GM18508 (cell line): ENCODE measurements around the gene MRM1.

Source experiments
- ATAC-seq: cut with Tn5 transposase; IDR thresholded peaks from one replicate; pipeline ENCODE4 v1.9.1; 2021; ENCODE audit warnings: moderate number of reproducible peaks; ENCODE audit not compliant: insufficient read depth, unreplicated experiment

MRM1 gene, protein sequence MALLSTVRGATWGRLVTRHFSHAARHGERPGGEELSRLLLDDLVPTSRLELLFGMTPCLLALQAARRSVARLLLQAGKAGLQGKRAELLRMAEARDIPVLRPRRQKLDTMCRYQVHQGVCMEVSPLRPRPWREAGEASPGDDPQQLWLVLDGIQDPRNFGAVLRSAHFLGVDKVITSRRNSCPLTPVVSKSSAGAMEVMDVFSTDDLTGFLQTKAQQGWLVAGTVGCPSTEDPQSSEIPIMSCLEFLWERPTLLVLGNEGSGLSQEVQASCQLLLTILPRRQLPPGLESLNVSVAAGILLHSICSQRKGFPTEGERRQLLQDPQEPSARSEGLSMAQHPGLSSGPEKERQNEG

GRCh38 chr17:36601303-36602029 is at the start of gene MRM1:
MRM1 (plus strand) TSS chr17:36601583; CDS start chr17:36601811, 228 bp downstream.
- ATAC-seq: no peak

DNA sequence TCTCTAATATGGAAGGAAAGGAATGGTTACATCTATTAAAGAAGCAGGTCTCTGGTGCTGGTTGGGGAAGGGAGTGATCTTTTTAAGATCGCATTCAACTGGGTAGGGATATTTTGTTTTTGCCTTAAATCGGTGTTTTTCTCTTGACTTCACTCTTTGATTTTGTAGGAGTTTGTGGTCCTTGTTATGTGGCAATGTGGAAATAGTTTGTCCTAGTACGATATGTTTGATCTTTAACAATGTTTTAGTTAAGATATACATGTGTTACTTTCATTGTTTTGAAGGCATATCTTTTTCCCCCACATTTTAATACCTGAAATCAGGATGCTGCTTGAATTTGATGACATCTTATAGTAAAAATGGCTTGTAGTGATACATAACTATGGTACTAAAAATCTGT is 47.9 kb upstream of the MRM1 start:
- no peak for ATAC-seq

DNA sequence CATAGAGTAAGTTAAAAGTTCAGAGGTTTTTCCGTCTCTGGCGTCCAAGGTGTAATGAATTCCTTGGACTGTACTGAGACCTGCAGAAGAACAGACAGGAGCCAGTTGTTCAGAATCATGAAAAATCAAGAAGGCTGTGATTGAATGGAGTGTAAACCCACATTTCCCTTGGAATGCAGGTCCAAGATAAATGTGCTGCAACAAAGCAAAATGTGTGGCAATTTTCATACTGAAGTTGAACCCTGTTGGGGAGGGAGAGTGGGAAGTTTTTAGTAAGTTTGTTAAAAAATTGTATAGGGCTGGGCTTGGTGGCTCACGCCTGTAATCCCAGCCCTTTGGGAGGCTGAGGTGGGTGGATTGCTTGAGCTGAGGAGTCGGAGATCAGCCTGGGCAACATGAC is 35.3 kb upstream of the MRM1 start:
- ATAC-seq: no peak

- ATAC-seq: no peak
Observed at GRCh38 chr17:36575028-36575427, 26.4 kb upstream of the MRM1 start.

GRCh38 chr17:36576793-36577192 is 24.6 kb upstream of the MRM1 start:
- ATAC-seq: no peak

- no peak for ATAC-seq
Observed at GRCh38 chr17:36578671-36579070, 22.7 kb upstream of the MRM1 start.

GRCh38 chr17:36583787-36584186 is 17.6 kb upstream of the MRM1 start:
- no peak for ATAC-seq

- no peak for ATAC-seq
Observed at GRCh38 chr17:36586138-36586537, 15.2 kb upstream of the MRM1 start.

GRCh38 chr17:36590082-36590481 is 11.3 kb upstream of the MRM1 start:
- ATAC-seq: no peak

- ATAC-seq: no peak
Observed at GRCh38 chr17:36591434-36592315, 9.7 kb upstream of the MRM1 start, which contains the start of gene DHRS11. DHRS11 (plus strand) TSS chr17:36591879; CDS start chr17:36592010, 131 bp downstream.

GRCh38 chr17:36592316-36592715 is 9.1 kb upstream of the MRM1 start:
- ATAC-seq: no peak

- ATAC-seq: no peak
Observed at GRCh38 chr17:36592716-36593321, 8.6 kb upstream of the MRM1 start.

DNA sequence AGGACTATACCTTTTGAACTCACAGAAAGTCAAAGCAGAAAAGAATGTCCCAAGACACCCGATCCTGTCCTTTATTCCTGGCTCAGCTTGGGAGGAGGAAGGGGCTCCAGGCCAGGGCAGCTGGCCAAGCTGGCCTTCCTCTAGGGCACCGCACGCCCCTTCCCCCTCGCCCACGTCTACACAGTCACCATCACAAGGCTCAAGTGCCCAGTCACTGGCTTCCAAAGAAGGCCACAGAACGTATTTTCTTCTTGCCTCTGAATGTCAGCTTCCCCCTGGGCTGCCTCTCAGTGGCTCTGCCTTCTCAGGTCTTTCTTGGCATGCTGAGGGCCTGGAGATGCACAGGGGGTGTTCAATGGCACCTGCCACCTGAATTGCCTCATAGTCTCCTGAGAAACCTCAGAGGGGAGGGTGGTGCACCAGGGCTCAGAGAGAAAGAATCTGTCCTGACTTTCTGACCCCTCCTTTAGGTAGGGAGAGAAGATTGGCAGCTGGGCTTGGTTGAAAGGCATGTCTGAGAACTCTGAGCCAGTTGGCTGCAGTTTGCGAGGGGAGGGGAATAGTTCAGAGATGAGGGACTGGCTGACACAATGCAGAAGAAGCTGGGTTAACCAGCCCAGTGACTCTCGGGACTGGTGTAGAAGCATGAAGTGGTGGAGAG is 7.6 kb upstream of the MRM1 start:
- no peak for ATAC-seq

GRCh38 chr17:36594626-36595401 is 6.6 kb upstream of the MRM1 start:
- ATAC-seq: no peak

- ATAC-seq: no peak
Observed at GRCh38 chr17:36597226-36597625, 4.2 kb upstream of the MRM1 start.

DNA sequence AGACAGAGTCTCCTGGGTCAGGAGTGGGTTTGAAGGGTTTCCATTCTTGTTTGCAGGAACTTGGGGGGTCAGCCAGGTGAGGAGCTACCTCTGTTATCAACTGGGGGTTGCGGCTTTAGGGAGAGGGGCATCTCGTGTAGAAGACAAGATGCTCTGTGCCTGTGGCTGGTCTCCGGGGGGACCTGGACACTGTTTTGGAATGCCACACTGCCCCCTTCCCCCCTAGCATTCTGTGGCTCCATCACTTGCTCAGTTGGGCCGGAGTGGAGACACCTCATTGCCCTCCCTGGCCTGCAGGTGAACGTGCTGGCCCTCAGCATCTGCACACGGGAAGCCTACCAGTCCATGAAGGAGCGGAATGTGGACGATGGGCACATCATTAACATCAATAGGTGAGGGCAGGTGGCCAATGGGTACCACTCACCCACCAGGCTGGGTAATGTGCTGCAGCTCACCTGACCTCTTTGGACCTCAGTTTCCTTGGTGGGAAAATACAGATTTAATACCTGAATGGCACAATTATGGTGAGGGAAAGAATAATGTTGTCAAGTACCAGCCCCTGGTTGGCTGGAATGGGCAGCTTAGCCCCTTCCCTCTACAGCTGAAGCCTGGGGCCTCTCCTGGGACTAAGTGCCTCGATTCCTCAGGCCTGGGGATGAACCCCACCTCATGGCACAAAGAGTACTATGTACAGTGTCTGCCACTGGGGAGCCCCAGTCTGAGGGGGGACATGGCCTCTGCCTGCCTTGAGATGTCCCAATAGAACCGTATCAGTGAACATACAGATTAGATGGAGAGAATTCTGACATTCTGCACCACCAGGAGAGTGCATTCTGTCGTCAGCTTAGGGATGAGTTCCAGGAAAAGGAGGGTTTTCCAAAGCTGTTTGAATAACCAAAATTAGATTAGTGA is 3.3 kb upstream of the MRM1 start:
- ATAC-seq: no peak

- no peak for ATAC-seq
Observed at GRCh38 chr17:36598951-36599401, 2.4 kb upstream of the MRM1 start.
